PC-3 (cell line): ENCODE data around the gene INCA1. TPM values are rescaled to one million over a fixed set of nuclear protein-coding genes. Genes with fewer than 3 reads are reported as not detected.

Experiments
- ATAC-seq: fragments of 200-7000 bp; cut with Tn5 transposase; 2 replicates; pipeline ENCODE4 v1.9.1; 2020; ENCODE audit warnings: mild to moderate bottlenecking, moderate library complexity
- BruUV-seq: library from RNA; stranded (reverse); fragments of 400-500 nt; replicated peaks from 2 replicates; lab custom pipeline; 2021; lab: Mats Ljungman, UMichigan
- CTCF ChIA-PET: fragments of 300-600 bp; sonication (Branson Sonifier 250); formaldehyde crosslinking; loops from one replicate; lab custom pipeline; 2022; ENCODE audit warnings: antibody characterized with exemption; lab: Charles Lee
- POLR2A ChIA-PET: fragments of 300-600 bp; sonication (Branson Sonifier 250); formaldehyde crosslinking; loops from one replicate; lab custom pipeline; 2022; ENCODE audit warnings: antibody characterized with exemption; ENCODE audit not compliant: unreplicated experiment; lab: Charles Lee
- DNase-seq: peaks from one replicate; pipeline ENCODE4 v3.0.0-alpha.2; 2015
- H2AFZ ChIP-seq: fragments of 300-600 bp; sonication (generic); 2 replicates; pipeline ENCODE4 v1.6.0; 2016; ENCODE audit warnings: antibody characterized with exemption, low read length
- H3F3A ChIP-seq: fragments of 300-600 bp; sonication (generic); one replicate; pipeline ENCODE4 v1.6.0; 2017; ENCODE audit warnings: antibody characterized with exemption, low read length, control low read depth, mild to moderate bottlenecking; ENCODE audit not compliant: unreplicated experiment
- H3K27ac ChIP-seq: fragments of 300-600 bp; sonication (generic); 2 replicates; pipeline ENCODE4 v1.5.1; 2016; ENCODE audit warnings: mild to moderate bottlenecking, low read length
- H3K27me3 ChIP-seq: fragments of 300-600 bp; sonication (generic); 2 replicates; pipeline ENCODE4 v1.6.1; 2016; ENCODE audit warnings: low read length, mixed read lengths
- H3K36me3 ChIP-seq: fragments of 300-600 bp; sonication (generic); 2 replicates; pipeline ENCODE4 v1.6.1; 2016; ENCODE audit warnings: low read depth, mixed run types, low read length, mixed read lengths
- H3K4me1 ChIP-seq: fragments of 300-600 bp; sonication (generic); 2 replicates; pipeline ENCODE4 v1.5.1; 2016; ENCODE audit warnings: low read length; ENCODE audit not compliant: insufficient read depth
- H3K4me2 ChIP-seq: fragments of 300-600 bp; sonication (generic); 2 replicates; pipeline ENCODE4 v1.6.0; 2016; ENCODE audit warnings: low read length
- H3K4me3 ChIP-seq: fragments of 300-600 bp; sonication (generic); 2 replicates; pipeline ENCODE4 v1.5.1; 2016; ENCODE audit warnings: mild to moderate bottlenecking, low read length, mixed read lengths
- H3K79me2 ChIP-seq: fragments of 300-600 bp; sonication (generic); 2 replicates; pipeline ENCODE4 v1.6.1; 2017; ENCODE audit warnings: low read length, mixed read lengths
- H3K9ac ChIP-seq: fragments of 300-600 bp; sonication (generic); 2 replicates; pipeline ENCODE4 v1.6.0; 2016; ENCODE audit warnings: mild to moderate bottlenecking, low read length
- H3K9me2 ChIP-seq: fragments of 300-600 bp; sonication (generic); replicated peaks from 2 replicates; pipeline ENCODE4 v1.6.1; 2016; ENCODE audit warnings: mixed run types, low read length, mixed read lengths
- H3K9me3 ChIP-seq: fragments of 300-600 bp; sonication (generic); 2 replicates; pipeline ENCODE4 v1.6.1; 2016; ENCODE audit warnings: low read length, mixed read lengths
- H4K20me1 ChIP-seq: fragments of 300-600 bp; sonication (generic); 2 replicates; pipeline ENCODE4 v1.6.1; 2016; ENCODE audit warnings: low read length, mixed read lengths
- CTCF ChIP-seq: fragments of 300-600 bp; sonication (generic); conservative IDR thresholded peaks from 2 replicates; pipeline ENCODE4 v1.5.1; 2017; ENCODE audit warnings: antibody characterized with exemption, low read depth, mild to moderate bottlenecking, low read length
- EZH2 ChIP-seq: fragments of 300-600 bp; sonication (generic); IDR thresholded peaks from one replicate; pipeline ENCODE4 v1.6.1; 2017; ENCODE audit warnings: antibody characterized with exemption, mild to moderate bottlenecking, low read length; ENCODE audit not compliant: unreplicated experiment
- EZH2phosphoT487 ChIP-seq: fragments of 300-600 bp; sonication (generic); IDR thresholded peaks from 2 replicates; pipeline ENCODE4 v1.6.1; 2018; ENCODE audit warnings: mild to moderate bottlenecking, antibody characterized with exemption, low read length, borderline replicate concordance
- intact Hi-C: fragments of 100-400 bp; cut with micrococcal nuclease; formaldehyde crosslinking; loops from 2 replicates; pipeline ENCODE4 v1.9.0; 2023
- total RNA-seq: library from RNA; depleted of rRNA; stranded (reverse); fragments of >200 nt; gene quantifications from 2 replicates; pipeline ENCODE4 v1.2.3, GENCODE V29; 2014

INCA1 gene
- total RNA-seq, 1 experiment from 2014 or later, result not detected

- CTCF ChIA-PET, result no interaction called here
- Histone ChIP-seq H3K4me2 (peak overlapping the region; percentile 98; the same call in 1 of the 2 replicates), H3F3A (no peaks in the 10 kb centered on the region), H4K20me1 (no peaks in the 10 kb centered on the region), H3K9me3 (no peaks in the 10 kb centered on the region), H3K9me2 (no peaks in the 10 kb centered on the region), H3K9ac (no peak overlapping the region), H3K79me2 (peaks cover 12% of the 10 kb centered on the region; the same call in 1 of the 2 replicates), H3K4me1 (peaks cover 23% of the 10 kb centered on the region), H3K4me3 (no peak overlapping the region), H3K36me3 (no peaks in the 10 kb centered on the region; the same call in 1 of the 2 replicates), H3K27me3 (no peaks in the 10 kb centered on the region), H2AFZ (no peak overlapping the region), H3K27ac (peak overlapping the region; percentile 13; the same call in 1 of the 2 replicates)
- POLR2A ChIA-PET, result interaction anchor here (0.5 kb wide), 1 partner anchor 20 kb away, joined by 4 read pairs; no protein-coding TSS in a partner anchor
- intact Hi-C loops, result no loop called here
- ATAC-seq (no peak), DNase-seq (peak; percentile 31)
- TF ChIP-seq EZH2 (no peak), EZH2phosphoT487 (no peak), CTCF (no peak)
- BruUV-seq, result no TSS peak
Measured at GRCh38 chr17:4969047-4969550, 28.2 kb downstream of the INCA1 start.

- H4K20me1 ChIP-seq, result no peaks in the 10 kb centered on the region
- H3K36me3 ChIP-seq, result no peaks in the 10 kb centered on the region; the same call in 1 of the 2 replicates
- peak overlapping the region; percentile 79 for H3K4me3 ChIP-seq
- intact Hi-C loops, result no loop called here
- TF ChIP-seq EZH2, result no peak
- no peak for TF ChIP-seq CTCF
- no peak for TF ChIP-seq EZH2phosphoT487
- ChIA-PET CTCF (no interaction called here), POLR2A (no interaction called here)
- no peaks in the 10 kb centered on the region for H3K27me3 ChIP-seq
- H3K4me2 ChIP-seq, result peak overlapping the region; percentile 98
- no TSS peak for BruUV-seq
- peak overlapping the region; percentile 43; the same call in 1 of the 2 replicates for H3K27ac ChIP-seq
- no peaks in the 10 kb centered on the region for H3K9me2 ChIP-seq
- no peaks in the 10 kb centered on the region for H3K9me3 ChIP-seq
- peaks cover 12% of the 10 kb centered on the region; the same call in 1 of the 2 replicates for H3K79me2 ChIP-seq
- H3K4me1 ChIP-seq, result peaks cover 23% of the 10 kb centered on the region
- H3F3A ChIP-seq, result no peaks in the 10 kb centered on the region
- 0 out of 2 replicates have a peak overlapping the region, but pooled peaks have one; percentile 84 for H2AFZ ChIP-seq
- DNase-seq, result no peak
- peak overlapping the region; percentile 86 for H3K9ac ChIP-seq
- no peak for ATAC-seq
Measured at GRCh38 chr17:4968486-4969046, 28.8 kb downstream of the INCA1 start.
